A673 (cell line): ENCODE measurements around the gene FRMPD4. TPM values are rescaled to one million over a fixed set of nuclear protein-coding genes. Genes with fewer than 3 reads are reported as not detected.

Experiments
- BruUV-seq: library from RNA; stranded (reverse); fragments of 400-500 nt; replicated peaks from 2 replicates; lab custom pipeline; 2021; lab: Mats Ljungman, UMichigan
- CTCF ChIA-PET: fragments of 300-600 bp; sonication (Branson Sonifier 250); formaldehyde crosslinking; loops from one replicate; lab custom pipeline; 2022; ENCODE audit warnings: antibody characterized with exemption; lab: Charles Lee
- POLR2A ChIA-PET: fragments of 300-600 bp; sonication (Branson Sonifier 250); formaldehyde crosslinking; loops from one replicate; lab custom pipeline; 2022; ENCODE audit warnings: antibody characterized with exemption; ENCODE audit not compliant: low non-redundant PET; lab: Charles Lee
- DNase-seq: peaks from one replicate; pipeline ENCODE4 v3.0.0-alpha.2; 2015; ENCODE audit warnings: low spot score
- H3K27ac ChIP-seq: fragments of 200-600 bp; sonication (generic); 2 replicates; pipeline ENCODE4 v1.5.1; 2016; ENCODE audit warnings: mixed run types, low read depth, mild to moderate bottlenecking, mixed read lengths, antibody characterized with exemption, low read length; ENCODE audit not compliant: poor library complexity, severe bottlenecking
- H3K27me3 ChIP-seq: fragments of 200-600 bp; sonication (generic); replicated peaks from 2 replicates; pipeline ENCODE4 v1.6.1; 2017; ENCODE audit warnings: mixed run types, low read depth, mild to moderate bottlenecking, mixed read lengths, antibody characterized with exemption, low read length; ENCODE audit not compliant: insufficient read depth, poor library complexity
- H3K36me3 ChIP-seq: fragments of 200-600 bp; sonication (generic); 2 replicates; pipeline ENCODE4 v1.6.1; 2016; ENCODE audit warnings: mixed run types, mild to moderate bottlenecking, mixed read lengths, antibody characterized with exemption, low read length; ENCODE audit not compliant: insufficient read depth, poor library complexity, severe bottlenecking
- H3K4me1 ChIP-seq: fragments of 200-600 bp; sonication (generic); 2 replicates; pipeline ENCODE4 v1.6.1; 2017; ENCODE audit warnings: mixed run types, mild to moderate bottlenecking, mixed read lengths, antibody characterized with exemption, low read length; ENCODE audit not compliant: insufficient read depth, poor library complexity, severe bottlenecking
- H3K4me3 ChIP-seq: fragments of 200-600 bp; sonication (generic); 2 replicates; pipeline ENCODE4 v1.5.1; 2016; ENCODE audit warnings: low read depth, mixed run types, mild to moderate bottlenecking, mixed read lengths, low read length; ENCODE audit not compliant: poor library complexity, severe bottlenecking
- H3K9me3 ChIP-seq: fragments of 200-600 bp; sonication (generic); 2 replicates; pipeline ENCODE4 v1.6.1; 2016; ENCODE audit warnings: mixed run types, low read depth, mild to moderate bottlenecking, mixed read lengths, antibody characterized with exemption, low read length; ENCODE audit not compliant: poor library complexity, severe bottlenecking
- EZH2 ChIP-seq: fragments of 200-600 bp; sonication (generic); IDR thresholded peaks from 2 replicates; pipeline ENCODE4 v1.6.1; 2017; ENCODE audit warnings: borderline replicate concordance, low read depth, mild to moderate bottlenecking, mixed read lengths, antibody characterized with exemption, low read length; ENCODE audit not compliant: poor library complexity, severe bottlenecking
- intact Hi-C: fragments of 100-400 bp; cut with micrococcal nuclease; formaldehyde crosslinking; loops from one replicate; pipeline ENCODE4 v1.10.0; 2022; ENCODE audit not compliant: unreplicated experiment
- total RNA-seq: library from RNA; stranded (reverse); gene quantifications from 2 replicates; pipeline ENCODE4 v1.2.3, GENCODE V29; 2021
- TF ChIP-seq, protein P1 (sequence below): fragments of 300-800, 200-600 bp; sonication (generic); conservative IDR thresholded peaks from 2 replicates; pipeline ENCODE4 v1.5.1; 2017; ENCODE audit warnings: low read depth, mild to moderate bottlenecking, antibody characterized with exemption, low read length, moderate library complexity, mixed read lengths

Gene FRMPD4
- total RNA-seq, 1 experiment from 2014 or later, result not detected

DNA sequence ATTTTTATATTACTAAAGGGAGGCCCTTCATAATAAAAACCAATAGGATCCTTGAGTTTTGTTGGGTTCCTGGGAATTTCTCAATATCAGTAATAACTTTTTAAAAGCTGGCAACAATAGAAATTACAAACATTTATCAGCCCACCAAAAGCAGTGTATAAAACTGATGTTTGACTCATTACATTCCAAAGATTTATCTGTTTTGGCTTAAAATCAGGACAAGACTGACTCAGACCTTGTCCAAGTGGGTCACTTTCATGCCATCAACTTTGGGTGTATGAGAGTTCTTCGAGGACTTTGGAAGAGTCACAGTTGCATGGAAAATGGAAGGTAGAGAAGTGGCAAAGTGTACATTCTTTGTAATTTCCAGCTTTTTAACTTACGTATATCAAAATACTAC is 102.8 kb downstream of the FRMPD4 start:
- Histone ChIP-seq H3K27ac (no peak overlapping the region), H3K4me3 (no peak overlapping the region), H3K27me3 (no peaks in the 10 kb centered on the region), H3K36me3 (no peaks in the 10 kb centered on the region), H3K4me1 (no peaks in the 10 kb centered on the region), H3K9me3 (no peaks in the 10 kb centered on the region)
- ChIA-PET CTCF (no interaction called here), POLR2A (no interaction called here)
- no TSS peak for BruUV-seq
- intact Hi-C loops, result no loop called here
- TF ChIP-seq, protein P1, sequence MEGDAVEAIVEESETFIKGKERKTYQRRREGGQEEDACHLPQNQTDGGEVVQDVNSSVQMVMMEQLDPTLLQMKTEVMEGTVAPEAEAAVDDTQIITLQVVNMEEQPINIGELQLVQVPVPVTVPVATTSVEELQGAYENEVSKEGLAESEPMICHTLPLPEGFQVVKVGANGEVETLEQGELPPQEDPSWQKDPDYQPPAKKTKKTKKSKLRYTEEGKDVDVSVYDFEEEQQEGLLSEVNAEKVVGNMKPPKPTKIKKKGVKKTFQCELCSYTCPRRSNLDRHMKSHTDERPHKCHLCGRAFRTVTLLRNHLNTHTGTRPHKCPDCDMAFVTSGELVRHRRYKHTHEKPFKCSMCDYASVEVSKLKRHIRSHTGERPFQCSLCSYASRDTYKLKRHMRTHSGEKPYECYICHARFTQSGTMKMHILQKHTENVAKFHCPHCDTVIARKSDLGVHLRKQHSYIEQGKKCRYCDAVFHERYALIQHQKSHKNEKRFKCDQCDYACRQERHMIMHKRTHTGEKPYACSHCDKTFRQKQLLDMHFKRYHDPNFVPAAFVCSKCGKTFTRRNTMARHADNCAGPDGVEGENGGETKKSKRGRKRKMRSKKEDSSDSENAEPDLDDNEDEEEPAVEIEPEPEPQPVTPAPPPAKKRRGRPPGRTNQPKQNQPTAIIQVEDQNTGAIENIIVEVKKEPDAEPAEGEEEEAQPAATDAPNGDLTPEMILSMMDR, result no peak
- TF ChIP-seq EZH2, result no peak
- DNase-seq, result no peak

DNA sequence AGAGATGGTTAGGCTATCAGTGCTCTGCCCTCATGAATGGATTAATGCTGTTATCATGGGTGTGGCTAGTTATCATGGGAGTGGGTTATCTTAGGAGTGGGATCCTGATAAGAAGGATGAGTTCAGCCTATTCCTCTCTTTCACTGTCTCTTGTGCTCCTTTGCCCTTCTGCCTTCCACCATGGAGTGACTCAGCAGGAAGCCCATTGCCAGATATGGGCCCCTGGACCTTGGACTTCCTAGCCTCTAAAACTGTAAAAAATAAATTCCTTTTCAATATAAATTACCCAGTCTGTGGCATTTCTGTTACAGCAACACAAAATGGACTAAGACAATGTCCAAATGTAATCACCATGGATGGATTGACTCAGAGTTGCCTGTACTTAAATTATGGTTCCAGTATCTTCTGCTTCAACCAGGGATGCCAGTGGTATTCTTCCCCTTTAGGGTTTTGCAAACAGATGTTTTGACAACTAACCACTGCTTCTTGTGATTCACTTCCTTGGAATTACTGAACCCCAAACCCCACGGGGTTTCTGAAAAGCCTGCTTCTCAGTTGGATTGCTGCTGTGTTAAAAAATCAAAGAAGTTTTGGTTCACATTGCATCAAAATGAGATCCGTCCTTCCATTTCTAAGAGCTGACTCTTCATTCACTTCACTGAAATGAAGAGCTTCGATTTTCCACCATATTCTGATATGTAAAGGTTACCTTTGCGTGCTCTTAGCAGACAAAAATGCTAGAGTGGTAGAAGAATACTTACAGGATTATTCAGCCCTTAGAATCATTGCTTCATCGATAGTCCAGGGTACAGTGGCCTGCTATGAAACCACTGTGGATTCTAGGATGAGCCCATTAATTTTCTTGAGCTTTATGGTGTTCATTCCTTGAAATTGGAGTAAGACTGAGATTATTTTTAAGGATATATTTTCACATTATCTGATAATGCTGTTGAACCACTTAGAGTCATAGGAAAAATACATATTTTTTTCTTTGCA is 107.7 kb downstream of the FRMPD4 start:
- no TSS peak for BruUV-seq
- Histone ChIP-seq H3K9me3 (no peaks in the 10 kb centered on the region), H3K36me3 (no peaks in the 10 kb centered on the region), H3K27me3 (no peaks in the 10 kb centered on the region), H3K27ac (no peak overlapping the region), H3K4me1 (no peaks in the 10 kb centered on the region), H3K4me3 (no peak overlapping the region)
- no peak for DNase-seq
- TF ChIP-seq EZH2, result no peak
- TF ChIP-seq, protein P1, result no peak
- POLR2A ChIA-PET, result no interaction called here
- CTCF ChIA-PET, result no interaction called here
- intact Hi-C loops, result no loop called here

- Histone ChIP-seq H3K4me1 (no peaks in the 10 kb centered on the region), H3K27ac (no peak overlapping the region), H3K27me3 (no peaks in the 10 kb centered on the region), H3K9me3 (no peaks in the 10 kb centered on the region), H3K36me3 (no peaks in the 10 kb centered on the region), H3K4me3 (no peak overlapping the region)
- BruUV-seq, result no TSS peak
- CTCF ChIA-PET, result no interaction called here
- POLR2A ChIA-PET, result no interaction called here
- intact Hi-C loops, result no loop called here
- TF ChIP-seq, protein P1, result no peak
- no peak for TF ChIP-seq EZH2
- no peak for DNase-seq
Measured at GRCh38 chrX:12249997-12250396, 111.7 kb downstream of the FRMPD4 start.
